ENCODE data around the gene FUT2.

Gene FUT2

GRCh38 chr19:48654299-48655059, 41.3 kb upstream of the FUT2 start (continued):
- TF ChIP-seq ZNF701 (tag by site-specific recombination; IDR thresholded peaks at IDR 0.05) = no peak
- TF ChIP-seq ZNF16 (tag by site-specific recombination; IDR thresholded peaks at IDR 0.05; ENCODE audit: low read depth) = peak; percentile 78
- no peak for TF ChIP-seq ZNF704 (tag by site-specific recombination; IDR thresholded peaks at IDR 0.05)
- TF ChIP-seq, protein P1, sequence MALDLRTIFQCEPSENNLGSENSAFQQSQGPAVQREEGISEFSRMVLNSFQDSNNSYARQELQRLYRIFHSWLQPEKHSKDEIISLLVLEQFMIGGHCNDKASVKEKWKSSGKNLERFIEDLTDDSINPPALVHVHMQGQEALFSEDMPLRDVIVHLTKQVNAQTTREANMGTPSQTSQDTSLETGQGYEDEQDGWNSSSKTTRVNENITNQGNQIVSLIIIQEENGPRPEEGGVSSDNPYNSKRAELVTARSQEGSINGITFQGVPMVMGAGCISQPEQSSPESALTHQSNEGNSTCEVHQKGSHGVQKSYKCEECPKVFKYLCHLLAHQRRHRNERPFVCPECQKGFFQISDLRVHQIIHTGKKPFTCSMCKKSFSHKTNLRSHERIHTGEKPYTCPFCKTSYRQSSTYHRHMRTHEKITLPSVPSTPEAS (tag by site-specific recombination; IDR thresholded peaks at IDR 0.05) = no peak
- peak; percentile 58 for TF ChIP-seq SP7 (tag by site-specific recombination; IDR thresholded peaks at IDR 0.05)
- TF ChIP-seq ZFP69B (tag by site-specific recombination; IDR thresholded peaks at IDR 0.05) = peak; percentile 87; the same call in 1 of the 2 replicates
- TF ChIP-seq ZBTB48 (tag by site-specific recombination; IDR thresholded peaks at IDR 0.05) = 0 out of 2 replicates have a peak, but pooled peaks have one; percentile 32
- no peak for TF ChIP-seq ZNF521 (tag by site-specific recombination; IDR thresholded peaks at IDR 0.05)
- no peak for TF ChIP-seq ZEB2 (tag by site-specific recombination; IDR thresholded peaks at IDR 0.05)
- 0 out of 2 replicates have a peak, but pooled peaks have one; percentile 30 for TF ChIP-seq ZBTB17 (tag by site-specific recombination; IDR thresholded peaks at IDR 0.05)
- peak; percentile 90 for TF ChIP-seq GLIS1 (tag by site-specific recombination; IDR thresholded peaks at IDR 0.05)
- TF ChIP-seq EGR2 (tag by site-specific recombination; IDR thresholded peaks at IDR 0.05; ENCODE audit: low read depth) = peak; percentile 83
- TF ChIP-seq, protein P2, sequence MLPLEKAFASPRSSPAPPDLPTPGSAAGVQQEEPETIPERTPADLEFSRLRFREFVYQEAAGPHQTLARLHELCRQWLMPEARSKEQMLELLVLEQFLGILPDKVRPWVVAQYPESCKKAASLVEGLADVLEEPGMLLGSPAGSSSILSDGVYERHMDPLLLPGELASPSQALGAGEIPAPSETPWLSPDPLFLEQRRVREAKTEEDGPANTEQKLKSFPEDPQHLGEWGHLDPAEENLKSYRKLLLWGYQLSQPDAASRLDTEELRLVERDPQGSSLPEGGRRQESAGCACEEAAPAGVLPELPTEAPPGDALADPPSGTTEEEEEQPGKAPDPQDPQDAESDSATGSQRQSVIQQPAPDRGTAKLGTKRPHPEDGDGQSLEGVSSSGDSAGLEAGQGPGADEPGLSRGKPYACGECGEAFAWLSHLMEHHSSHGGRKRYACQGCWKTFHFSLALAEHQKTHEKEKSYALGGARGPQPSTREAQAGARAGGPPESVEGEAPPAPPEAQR (tag by site-specific recombination; IDR thresholded peaks at IDR 0.05) = no peak
- no peak for TF ChIP-seq ZNF114 (tag by site-specific recombination; IDR thresholded peaks at IDR 0.05)
- 0 out of 2 replicates have a peak, but pooled peaks have one; percentile 45 for TF ChIP-seq YY2 (tag by site-specific recombination; IDR thresholded peaks at IDR 0.05)
- no peak for TF ChIP-seq ZNF202 (tag by site-specific recombination; IDR thresholded peaks at IDR 0.05; ENCODE audit: borderline replicate concordance)
- peak; percentile 96 for TF ChIP-seq ZNF692 (tag by site-specific recombination; IDR thresholded peaks at IDR 0.05)
- peak; percentile 41; the same call in 1 of the 2 replicates for TF ChIP-seq ZNF335 (tag by site-specific recombination; conservative IDR thresholded peaks at IDR 0.05)
- no peak for TF ChIP-seq ZNF248 (tag by site-specific recombination; IDR thresholded peaks at IDR 0.05)

- H3K4me3 ChIP-seq (ENCODE audit: low read depth, low read length) = no peak overlapping the region
- ChIA-PET CTCF (interaction anchor here (0.6 to 4.1 kb wide), 5 partner anchors 11 to 185 kb away, joined by 3 to 20 read pairs (median 5); partner anchors contain the start of gene CA11), POLR2A (interaction anchor here (0.6 to 1.1 kb wide), 2 partner anchors 38 to 106 kb away, joined by 3 to 5 read pairs; partner anchors contain the start of genes RPL18 and SPHK2)
- H3K36me3 ChIP-seq (ENCODE audit: control insufficient read depth in 2 of 2, insufficient read depth in 1 of 2, low read length in 2 of 2) = no peaks in the 10 kb centered on the region; a peak in 1 of 3 replicates
- peaks cover 9% of the 10 kb centered on the region for H3K4me1 ChIP-seq (ENCODE audit: control insufficient read depth, insufficient read depth, low read length)
- H3K9me3 ChIP-seq (ENCODE audit: control insufficient read depth, insufficient read depth, low read depth, low read length) = no peaks in the 10 kb centered on the region
- no peak overlapping the region for H3K27ac ChIP-seq (ENCODE audit: extremely low read depth, low read depth, low read length)
- TF ChIP-seq ZNF692 (tag by site-specific recombination; IDR thresholded peaks at IDR 0.05) (peak; percentile 70; the same call in 1 of the 2 replicates), ZNF624 (tag by site-specific recombination; IDR thresholded peaks at IDR 0.05) (no peak), ZBTB44 (tag by site-specific recombination; IDR thresholded peaks at IDR 0.05) (no peak), KLF9 (tag by site-specific recombination; IDR thresholded peaks at IDR 0.05; ENCODE audit: low read depth) (no peak), GLIS1 (tag by site-specific recombination; IDR thresholded peaks at IDR 0.05) (peak; percentile 48), ZBTB8A (tag by site-specific recombination; IDR thresholded peaks at IDR 0.05) (no peak), ZNF621 (tag by site-specific recombination; IDR thresholded peaks at IDR 0.05) (no peak), ZNF48 (tag by site-specific recombination; IDR thresholded peaks at IDR 0.05) (no peak)
Observed at GRCh38 chr19:48656840-48657474, 38.8 kb upstream of the FUT2 start.

All from HEK293 (cell line).